DMS79 (cell line): ENCODE data around the gene SPRING1.
"Not testable (repeated sequence)": the region's sequence is repeated elsewhere in the genome, so short reads cannot be mapped to it uniquely, and the experiment has no call there.

Source experiments
- DNase-seq: peaks from one replicate; lab custom pipeline; 2025; lab: John Stamatoyannopoulos, UW

SPRING1 gene, protein sequence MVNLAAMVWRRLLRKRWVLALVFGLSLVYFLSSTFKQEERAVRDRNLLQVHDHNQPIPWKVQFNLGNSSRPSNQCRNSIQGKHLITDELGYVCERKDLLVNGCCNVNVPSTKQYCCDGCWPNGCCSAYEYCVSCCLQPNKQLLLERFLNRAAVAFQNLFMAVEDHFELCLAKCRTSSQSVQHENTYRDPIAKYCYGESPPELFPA

DNA sequence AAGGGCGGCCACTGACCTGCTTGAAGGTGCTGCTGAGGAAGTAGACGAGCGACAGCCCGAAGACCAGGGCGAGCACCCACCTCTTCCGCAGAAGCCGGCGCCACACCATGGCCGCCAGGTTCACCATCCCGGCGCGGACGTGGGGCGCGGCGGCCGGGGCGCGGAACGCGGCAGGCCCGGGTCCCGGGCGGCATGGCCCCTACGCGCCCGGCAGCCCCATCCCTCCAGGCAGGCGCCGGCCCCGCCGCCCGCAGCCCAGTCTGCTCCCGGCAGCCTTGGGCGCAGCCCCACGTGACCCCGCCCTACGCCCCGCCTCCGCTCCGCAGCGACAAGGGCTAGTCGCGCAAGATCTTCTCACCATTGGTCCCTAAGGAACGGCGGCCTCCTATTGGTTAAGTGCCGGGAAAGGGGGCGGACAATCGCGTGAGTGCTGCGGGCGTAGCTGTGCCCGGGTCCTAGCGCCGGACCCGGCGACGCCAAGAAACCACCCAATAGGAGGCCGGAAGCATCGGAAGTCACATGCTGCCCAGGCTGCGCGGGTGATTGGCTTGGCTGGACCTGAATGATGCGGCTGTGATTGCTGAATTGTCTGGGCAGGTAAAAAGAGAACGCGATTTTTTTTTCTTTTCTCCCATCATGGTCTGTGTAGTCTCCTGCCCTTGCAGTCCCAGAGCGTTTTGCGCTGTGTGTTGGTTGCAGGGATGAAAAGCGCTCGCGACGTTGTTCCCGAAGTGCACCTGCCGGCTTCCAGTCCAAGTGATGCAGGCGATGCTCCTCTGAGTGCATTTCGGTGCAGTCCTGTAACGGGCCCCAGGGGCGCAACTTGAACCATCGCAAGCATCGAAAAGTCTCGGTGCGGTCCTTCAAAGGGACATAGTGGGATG is at the start of gene SPRING1, which contains the start of gene RNFT2:
TSS of gene SPRING1 (minus strand) at position 296 of the 884 bp plus-strand sequence. CDS start at position 127, 169 bp downstream.
TSS of gene RNFT2 (plus strand) at position 542 of the 884 bp plus-strand sequence. CDS start 2,183 bp downstream, outside the sequence.
- DNase-seq: peak; percentile 98

DNA sequence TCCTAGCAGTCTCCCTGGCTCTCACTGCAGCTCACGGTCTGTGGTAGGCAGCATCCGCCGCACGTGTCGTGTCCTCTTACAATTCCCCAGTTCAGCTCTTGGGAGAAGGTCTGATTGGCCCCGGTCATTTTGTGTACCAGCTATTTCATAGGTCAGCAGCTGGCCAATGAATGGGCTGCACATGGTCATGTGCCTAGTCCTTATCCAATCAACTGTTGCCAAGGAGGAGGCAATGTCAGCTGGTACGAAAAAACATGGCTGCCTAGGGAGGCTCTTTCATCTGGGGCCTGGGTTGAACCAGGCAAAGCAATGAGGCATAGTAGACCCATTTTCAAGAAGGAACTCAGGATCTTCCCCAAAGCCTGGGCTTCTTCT is 46.4 kb upstream of the SPRING1 start:
- DNase-seq: no peak

DNA sequence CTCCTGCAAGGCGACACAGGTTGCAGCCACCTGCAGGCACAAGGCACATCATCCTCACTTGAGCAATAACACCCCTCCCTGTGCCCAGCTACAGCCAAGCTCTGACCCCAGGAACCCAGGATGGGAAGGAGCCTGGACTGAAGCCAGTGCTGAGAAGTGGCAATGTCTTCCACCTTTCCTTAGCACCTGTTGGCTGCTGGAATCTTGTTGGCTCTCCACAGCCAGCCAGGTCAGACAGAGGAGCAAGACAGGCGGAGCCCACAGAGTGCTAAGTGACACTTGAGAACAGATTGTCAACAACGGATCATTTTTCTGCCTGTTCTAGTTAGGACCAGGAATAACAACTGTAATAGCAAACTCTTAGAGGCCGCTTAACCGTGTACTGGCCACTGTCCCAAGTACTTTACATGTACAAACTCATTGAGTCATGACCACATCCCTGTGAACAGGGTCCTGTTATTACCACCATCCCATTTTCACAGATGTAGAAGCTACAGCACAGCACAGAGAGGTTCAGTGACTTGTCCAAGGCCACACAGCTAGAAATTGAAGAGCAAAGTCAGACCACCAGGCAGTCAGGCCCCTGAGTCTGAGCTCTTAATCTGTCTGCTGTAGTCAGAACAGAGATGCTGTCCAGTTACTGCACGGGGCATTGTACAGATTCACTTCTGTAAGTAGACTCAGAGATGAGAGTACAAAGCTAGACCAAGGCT is 45.8 kb upstream of the SPRING1 start:
- peak; percentile 83 for DNase-seq

DNA sequence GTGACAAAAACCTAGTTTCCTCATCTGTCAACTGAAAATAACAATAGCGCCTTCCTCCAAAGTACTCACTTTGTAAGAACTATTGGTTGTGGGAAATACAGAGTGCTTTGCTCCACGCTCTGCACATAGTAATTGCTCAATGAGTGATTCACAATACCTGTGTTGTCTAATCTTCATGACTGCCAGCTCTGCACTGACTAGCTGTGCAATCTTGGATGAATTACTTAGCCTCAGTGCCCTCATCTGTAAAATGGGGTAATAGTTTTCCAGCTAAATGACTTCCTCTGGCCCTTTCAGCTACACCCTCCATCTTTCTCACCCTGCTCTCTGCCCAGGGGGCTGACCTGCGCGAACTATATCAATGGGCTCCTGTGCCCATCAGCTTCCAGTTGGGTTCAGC is 43.1 kb upstream of the SPRING1 start:
- DNase-seq: no peak

DNA sequence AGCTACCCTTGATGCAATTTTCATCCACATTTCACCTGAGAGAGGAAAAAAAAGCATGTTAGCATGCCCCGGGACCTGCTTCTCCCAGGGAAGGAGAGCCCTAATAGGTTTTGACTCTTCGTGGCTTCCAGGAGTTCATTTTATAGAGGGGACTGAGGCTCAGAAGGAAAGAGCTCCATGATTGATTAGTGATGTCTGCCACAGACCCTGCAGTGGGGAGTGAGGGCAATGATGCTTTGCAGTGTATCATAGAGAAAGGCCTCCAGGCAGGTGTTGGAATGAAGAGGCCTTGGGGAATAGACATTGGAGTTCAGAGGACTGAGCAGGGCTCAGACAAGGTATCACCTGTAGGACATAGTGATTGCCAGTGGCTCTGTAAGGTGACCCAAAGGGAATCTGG is 41.7 kb upstream of the SPRING1 start:
- DNase-seq: no peak

DNA sequence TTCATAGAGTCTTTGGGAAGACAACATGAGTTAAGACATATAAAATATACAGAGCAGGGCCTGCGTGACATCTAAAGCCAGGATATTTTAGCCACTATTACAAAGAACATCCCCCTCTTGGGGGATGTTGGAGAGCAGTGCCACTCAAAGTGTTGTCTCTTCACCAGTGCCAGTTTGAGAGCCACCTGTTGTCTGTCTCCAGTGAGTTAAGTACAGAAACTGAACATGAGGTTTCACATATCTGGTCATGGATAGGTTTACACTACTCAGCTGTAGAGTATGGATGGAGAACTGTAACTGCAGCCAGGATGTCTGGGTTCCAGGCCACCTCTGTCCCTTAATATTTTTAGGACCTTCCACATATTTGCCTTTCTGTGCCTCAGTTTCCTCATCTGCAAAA is 39.4 kb upstream of the SPRING1 start:
- no peak for DNase-seq

DNA sequence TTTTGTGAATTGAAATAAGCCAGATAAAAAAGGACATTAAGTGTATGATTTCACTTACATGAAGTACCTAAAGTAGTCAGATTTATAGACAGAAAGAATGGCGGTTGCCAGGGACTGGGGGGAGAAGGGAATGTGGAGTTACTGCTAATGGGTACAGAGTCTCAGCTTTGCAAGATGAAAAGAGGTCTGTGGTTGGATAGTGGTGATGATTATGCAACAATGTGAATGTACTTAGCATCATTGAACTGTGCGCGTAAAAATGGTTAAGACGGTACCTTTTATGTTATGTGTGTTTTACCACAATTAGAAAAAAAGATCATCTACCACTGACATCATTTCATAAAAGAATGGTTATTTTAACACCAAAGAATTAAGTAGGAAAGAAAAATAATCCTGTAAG is 36.2 kb upstream of the SPRING1 start:
- DNase-seq: no peak

DNA sequence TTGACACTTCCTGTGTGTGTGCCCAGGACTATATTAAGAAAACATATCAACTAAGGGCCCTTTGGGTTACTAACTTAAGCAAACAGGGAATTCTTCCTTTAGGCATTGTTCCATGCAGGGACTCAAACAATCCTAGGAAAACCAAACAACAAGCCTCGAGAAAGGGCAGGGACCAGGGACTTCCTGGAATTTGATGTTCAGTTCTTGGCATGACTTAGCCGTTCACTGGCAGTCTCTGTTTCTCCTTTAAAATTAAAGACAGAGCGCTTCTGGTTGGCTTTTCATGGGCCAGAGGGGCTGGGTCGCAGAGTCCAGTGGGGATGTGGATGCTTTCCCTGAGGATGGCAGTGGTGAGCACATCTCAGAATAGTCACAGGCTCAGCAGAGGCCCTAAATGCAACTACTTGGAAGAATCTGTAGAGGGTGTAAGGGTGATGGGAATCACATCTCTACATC is 35.4 kb upstream of the SPRING1 start:
- no peak for DNase-seq

DNA sequence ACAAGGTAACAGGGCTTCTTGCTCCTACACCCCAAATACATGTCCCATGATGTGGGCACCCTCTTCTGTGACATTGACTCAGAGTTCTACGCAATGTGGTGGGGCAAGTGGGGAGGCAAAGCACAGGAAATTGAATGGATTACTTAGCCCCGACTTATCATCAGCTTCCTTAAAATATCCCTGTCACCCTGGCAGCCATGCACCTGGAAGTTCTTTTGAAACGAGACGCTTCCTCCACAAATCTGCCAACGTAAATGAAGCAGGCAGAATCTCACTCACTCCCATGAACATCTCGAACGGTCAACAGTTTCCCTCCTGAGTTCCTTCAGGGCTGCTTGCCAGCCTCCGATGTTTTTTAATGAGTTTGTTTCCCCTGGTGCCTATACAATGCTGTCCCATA is 33.8 kb upstream of the SPRING1 start:
- no peak for DNase-seq

DNA sequence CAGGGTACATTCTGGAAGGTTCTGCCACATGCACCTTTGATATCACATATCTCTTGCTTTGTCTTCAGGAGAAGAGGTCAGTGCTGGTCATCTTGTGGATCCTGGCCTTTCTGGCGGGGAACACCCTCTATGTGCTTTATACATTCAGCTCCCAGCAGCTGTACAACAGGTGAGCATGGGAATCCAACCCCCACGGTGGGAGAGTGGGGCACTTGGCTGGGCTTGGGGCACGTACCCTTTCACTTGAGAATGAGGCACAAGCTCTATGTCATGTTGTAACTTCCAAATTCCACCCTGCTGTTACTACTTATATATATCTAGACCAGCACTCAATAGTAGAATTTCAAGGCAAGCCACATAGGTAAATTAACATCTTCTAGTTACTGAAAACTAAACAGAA is 28.9 kb upstream of the SPRING1 start:
- DNase-seq: no peak

DNA sequence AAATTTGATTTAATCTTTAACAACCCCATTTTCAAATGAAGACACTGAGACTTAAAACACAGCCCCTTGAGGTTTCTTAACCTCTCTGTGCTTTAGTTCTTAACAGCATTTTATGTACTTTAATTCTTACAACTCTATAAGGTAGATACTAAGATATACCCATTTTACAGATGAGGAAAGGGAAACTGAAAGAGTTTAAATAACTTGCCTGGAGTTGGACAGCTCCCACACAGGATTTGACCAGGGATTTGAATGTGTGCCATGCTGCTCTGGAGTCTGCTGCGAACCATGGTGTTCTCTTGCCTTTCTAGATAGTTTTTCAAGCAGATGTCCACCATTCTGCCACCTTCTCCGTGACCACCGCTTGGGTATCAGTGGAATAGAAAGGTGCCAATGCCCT is 28.4 kb upstream of the SPRING1 start:
- DNase-seq: no peak

DNA sequence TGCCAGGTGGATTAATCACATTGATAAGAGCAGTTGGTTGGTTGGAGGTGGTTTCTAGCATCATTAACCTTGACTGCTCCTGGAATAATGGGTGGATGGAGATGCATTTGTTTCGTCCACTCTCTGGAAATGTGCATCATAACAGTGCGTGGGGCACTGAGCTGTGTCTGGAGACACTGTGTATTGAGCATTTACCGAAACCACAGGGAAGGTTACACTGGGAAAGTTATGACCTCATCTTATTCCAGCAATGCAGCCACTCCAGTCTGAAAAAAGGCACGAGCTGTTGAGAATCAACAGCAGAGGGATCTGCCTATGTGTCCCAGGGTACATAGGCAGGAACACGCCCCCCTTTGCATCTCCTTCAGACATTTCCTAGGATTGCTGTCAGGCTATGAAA is 27.4 kb upstream of the SPRING1 start:
- DNase-seq: peak; percentile 7

DNA sequence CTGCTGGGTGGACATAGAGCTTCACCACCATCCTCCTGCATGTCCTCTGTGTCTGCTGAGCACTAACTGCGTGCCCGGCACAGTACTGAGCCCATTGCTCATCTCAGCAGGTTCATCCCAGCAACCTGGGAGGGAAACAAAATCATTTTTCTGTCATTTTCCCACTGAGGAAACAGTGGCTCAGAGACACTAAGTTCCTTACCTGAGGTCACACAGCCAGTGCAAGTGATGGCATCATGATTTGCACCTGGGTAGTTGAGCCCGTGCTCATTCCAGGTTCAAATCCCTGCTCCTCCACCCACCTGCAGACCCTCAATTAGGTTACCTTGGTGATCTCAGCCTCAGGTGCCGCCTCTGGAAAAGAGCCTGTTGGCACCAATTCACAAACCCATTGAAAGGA is 23.6 kb upstream of the SPRING1 start:
- DNase-seq: no peak

DNA sequence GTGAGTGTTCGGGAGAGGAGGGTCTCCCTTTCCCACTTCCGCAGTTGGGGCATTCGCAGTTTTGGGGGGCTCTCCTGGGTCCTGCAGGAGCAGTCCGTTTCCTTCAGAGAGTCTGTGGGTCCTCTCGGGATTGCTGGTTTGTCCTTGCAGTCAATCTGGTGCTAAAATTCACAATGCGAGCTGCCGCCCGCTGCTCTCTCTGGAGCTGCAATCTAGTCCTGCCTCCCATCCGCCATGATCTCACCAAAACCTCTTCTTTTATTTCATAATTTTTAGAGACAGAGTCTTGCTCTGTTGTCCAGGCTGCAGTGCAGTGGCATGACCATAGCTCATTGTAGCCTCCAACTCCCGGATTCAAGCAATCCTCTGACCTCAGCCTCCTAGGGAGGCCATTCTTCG is 22.8 kb upstream of the SPRING1 start:
- no peak for DNase-seq

DNA sequence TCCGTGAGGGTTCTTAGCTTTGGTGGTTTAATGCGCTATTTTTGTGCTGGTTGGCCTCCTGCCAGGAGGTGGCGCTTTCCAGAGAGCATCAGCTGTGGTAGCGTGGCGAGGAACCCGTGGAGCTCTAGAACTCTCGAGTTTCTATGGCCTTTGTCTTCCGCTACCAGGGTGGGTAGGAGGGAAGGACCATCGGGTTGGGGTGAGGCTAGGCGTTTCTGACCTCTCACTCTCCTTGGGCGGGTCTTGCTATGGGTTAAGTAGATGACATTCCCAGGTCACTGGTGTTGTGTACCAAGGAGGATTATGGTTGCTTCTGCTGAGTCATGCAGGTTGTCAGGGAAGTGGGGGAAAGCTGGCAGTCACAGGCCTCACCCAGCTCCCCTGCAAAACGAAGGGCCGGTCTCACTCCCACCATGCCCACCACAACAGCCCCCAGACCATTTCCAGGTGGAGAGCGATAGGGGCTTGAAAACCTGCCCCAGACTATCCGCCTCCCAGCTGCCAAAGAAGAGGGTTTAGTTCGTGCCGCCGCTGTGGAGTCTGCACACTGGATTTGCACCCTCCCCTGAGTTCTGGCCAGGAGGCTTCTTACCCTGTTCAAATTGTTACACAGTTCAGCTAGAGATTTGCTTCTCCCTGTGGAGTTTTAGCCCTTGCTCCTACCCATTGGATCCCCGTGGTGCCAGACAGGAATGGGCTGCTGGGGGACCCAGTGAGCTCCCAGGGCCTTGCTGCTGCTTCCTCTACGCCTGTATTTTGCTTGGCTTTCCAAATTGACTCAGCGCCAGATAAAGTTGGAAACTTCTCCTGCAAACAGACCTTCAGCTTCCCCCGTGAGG is 22.1 kb upstream of the SPRING1 start:
- no peak for DNase-seq

DNA sequence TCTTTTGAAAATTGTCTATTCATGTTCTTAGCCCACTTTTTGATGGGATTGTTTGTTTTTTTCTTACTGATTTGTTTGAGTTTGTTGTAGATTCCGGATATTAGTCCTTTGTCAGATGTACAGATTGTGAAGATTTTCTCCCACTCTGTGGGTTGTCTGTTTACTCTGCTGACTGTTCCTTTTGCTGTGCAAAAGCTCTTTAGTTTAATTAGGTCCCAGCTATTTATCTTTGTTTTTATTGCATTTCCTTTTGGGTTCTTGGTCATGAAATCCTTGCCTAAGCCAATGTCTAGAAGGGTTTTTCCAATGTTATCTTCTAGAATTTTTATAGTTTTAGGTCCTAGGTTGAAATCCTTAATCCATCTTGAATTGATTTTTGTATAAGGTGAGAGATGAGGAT is 16.9 kb upstream of the SPRING1 start:
- DNase-seq: not testable (repeated sequence)

DNA sequence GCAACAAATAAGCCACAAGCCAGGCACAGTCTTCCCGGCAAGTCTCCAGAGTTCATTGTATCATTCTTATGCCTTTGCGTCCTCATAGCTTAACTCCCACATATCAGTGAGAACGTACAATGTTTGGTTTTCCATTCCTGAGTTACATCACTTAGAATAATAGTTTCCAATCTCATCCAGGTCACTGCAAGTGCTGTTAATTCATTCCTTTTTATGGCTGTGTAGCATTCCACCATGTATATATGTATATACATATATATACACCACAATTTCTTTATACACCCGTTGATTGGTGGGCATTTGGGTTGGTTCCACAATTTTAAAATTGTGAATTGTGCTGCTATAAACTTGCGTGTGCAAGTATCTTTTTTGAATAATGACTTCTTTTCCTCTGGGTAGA is 16.2 kb upstream of the SPRING1 start:
- DNase-seq: not testable (repeated sequence)

DNA sequence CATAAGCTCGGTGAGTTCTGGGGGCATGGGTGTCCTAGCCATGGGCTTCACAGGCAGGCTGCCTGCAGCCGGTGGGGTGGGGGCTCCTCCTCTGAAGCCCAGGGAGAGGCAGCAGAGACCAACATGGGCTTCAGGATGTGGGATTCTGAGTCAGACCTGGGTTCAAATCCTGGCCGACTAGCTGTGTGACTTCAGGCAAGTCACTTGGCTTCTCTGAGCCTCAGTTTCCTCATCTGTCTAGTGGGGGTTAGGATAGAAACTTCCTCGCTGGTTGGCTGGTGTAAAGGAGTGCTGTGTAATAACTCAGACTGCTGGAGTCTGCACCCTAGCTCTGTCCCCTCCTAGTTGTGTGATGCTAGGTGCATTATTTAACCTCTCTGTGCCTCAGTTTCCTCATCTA is 12.4 kb upstream of the SPRING1 start:
- no peak for DNase-seq

DNA sequence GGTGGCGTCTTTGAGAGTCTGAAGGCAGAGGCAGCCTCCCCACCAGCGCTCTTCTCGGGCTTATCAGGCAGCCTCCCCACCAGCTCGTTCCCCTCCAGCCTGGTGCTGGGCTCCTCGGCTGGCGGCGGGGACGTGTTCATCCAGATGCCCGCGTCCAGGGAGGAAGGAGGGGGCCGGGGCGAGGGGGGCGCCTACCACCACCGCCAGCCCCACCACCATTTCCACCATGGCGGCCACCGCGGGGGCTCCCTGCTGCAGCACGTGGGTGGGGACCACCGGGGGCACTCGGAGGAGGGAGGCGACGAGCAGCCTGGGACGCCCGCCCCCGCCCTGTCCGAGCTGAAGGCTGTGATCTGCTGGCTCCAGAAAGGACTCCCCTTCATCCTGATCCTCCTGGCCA is 12.0 kb upstream of the SPRING1 start:
- no peak for DNase-seq

DNA sequence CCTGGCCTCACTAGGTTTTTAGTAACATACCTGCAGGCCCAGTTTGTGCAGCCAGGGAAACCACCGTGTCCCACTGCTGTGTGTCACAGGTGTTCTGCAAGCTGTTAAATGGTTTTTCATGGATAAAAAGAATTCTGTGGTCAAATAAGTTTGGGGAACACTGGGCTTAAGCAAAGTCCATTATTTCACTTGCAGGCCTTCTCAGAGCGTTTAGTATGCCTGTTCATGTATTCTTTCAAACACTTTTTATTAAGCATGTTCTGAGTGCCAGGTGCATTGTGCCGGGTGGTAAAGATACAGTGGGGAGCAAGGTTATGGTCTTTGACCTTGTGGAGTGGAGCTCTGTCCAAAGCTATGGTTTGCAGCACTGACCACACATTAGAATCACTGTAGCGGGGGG is 7.7 kb upstream of the SPRING1 start:
- no peak for DNase-seq

DNA sequence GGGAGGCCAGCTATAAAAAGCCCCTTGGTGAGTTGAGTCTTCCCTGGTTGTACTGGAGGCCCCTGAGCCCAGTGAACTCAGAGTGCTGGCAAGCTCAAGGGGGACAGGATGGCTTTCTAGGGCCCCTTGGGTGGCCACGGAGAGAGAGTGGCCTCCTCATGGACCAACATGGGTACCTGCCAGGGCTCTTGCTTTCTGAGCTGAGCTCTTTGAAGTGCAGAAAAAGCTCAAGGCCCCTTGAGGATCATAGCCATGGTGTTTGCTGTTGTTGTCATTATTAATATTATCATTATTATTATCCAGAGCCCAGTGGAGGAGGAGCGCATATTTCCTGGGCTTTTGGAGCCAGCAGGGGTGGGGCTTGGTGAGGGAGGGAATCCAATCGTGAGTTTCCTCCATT is 6.9 kb upstream of the SPRING1 start:
- no peak for DNase-seq

DNA sequence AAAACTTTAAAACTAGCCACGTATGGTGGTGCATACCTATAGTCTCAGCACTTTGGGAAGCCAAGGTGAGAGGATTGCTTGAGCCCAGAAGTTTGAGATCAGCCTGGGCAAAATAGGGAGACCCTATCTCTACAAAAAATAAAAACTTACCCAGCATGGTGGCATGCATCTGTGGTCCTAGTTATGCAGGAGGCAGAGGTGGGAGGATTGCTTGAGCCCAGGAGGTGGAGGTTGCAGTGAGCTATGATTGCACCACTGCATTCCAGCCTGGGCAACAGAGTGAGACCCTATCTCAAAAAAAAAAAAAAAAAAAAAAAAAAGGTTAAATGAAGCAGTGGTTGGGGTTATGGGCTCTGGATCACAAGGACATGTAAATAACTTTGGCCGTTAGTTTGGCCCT is 4.9 kb upstream of the SPRING1 start:
- DNase-seq: not testable (repeated sequence)
